EH (cell line): Measurements from ENCODE around the gene MED17.
"Not testable (repeated sequence)": the region's sequence is repeated elsewhere in the genome, so short reads cannot be mapped to it uniquely, and the experiment has no call there.

ENCODE experiments used
- DNase-seq: peaks from one replicate; pipeline ENCODE4 v3.0.0-alpha.2; 2015; ENCODE audit warnings: low read depth

The MED17 gene

GRCh38 chr11:93757924-93758865 is 25.9 kb upstream of the MED17 start:
- DNase-seq: no peak

GRCh38 chr11:93759123-93759522 is 25.0 kb upstream of the MED17 start:
- DNase-seq: not testable (repeated sequence)

- no peak for DNase-seq
These were observed 22.2 kb upstream of the MED17 start for GRCh38 chr11:93761910-93762309.

GRCh38 chr11:93765551-93765950 is 18.5 kb upstream of the MED17 start:
- no peak for DNase-seq

DNA sequence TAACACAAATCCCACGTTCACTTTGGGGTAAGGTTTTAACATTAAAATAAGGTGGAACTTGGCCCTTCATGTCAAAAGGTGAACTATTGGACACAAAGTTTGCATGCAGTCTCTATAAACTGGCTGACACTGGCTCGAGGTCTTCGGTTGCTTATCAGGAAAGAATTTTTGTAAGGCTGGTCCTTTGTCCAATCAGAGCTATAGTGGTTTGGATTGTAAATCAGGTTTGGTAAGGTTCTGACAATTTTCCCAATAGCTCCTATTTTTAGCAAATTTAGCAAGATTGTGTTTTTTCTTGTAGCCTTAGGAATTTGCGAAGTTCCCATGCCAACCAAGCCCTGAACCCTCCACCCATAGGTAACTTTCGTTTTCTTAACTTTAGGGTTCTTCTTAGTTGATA is 17.6 kb upstream of the MED17 start:
- no peak for DNase-seq

DNA sequence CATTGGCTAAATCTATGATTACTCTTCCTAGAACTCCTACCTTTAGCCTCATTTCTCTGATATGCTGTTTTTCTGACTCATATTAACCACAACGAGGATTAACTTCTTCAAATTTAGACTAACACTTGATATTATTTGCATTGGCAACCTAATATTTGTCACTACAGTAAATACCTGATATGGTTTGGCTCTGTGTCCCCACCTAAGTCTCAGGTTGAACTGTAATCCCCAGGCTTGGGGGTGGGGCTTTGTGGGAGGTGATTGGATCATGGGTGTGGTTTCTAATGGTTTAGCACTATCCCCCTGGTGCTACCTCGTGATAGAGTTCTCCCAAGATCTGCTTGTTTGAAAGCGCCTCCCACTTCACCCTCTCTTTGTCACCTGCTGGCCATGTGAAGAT is 17.1 kb upstream of the MED17 start:
- no peak for DNase-seq

GRCh38 chr11:93770160-93770559 is 13.9 kb upstream of the MED17 start:
- DNase-seq: no peak

- DNase-seq: no peak
These were observed 12.0 kb upstream of the MED17 start for GRCh38 chr11:93772123-93772522.

DNA sequence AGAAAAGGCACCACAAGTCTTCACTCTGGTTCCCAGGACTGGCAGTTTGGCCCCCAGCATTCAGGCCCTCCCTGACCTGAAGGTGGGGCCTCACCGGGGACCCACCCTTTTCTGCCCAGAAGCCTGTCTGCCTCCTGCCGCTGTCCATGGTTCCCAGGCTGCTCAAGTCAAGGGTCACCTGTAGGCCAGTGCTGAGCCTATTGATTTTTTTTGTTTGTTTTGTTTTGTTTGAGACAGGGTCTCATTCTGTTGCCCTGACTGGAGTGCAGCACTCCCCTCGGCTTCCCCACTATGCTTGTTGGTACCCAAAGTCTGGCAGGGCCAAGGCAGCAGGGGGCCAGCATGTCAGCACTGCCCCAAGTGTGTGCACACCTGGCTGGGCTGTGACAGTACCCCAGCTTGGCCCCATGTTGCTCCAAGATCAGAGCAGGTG is 11.0 kb upstream of the MED17 start:
- DNase-seq: no peak

GRCh38 chr11:93773601-93774200 is 10.4 kb upstream of the MED17 start:
- DNase-seq: no peak

DNA sequence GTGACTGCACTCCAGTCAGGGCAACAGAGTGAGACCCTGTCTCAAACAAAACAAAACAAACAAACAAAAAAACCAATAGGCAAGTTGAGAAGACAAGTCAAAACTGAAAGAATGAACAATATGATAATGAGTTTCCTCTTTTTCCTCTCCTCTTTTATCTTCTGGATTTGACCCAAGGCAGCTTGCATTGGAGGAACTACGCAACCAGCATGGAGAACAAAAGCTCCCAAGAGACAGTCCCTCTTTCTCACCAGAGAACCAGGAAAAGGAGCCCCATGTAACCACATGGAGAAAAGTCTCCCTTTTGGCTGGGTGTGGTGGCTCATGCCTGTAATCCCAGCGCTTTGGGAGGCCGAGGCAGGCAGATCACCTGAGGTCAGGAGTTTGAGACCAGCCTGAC is 9.5 kb upstream of the MED17 start:
- not testable (repeated sequence) for DNase-seq

- DNase-seq: peak; percentile 14
These were observed 8.8 kb upstream of the MED17 start for GRCh38 chr11:93775289-93775688.

DNA sequence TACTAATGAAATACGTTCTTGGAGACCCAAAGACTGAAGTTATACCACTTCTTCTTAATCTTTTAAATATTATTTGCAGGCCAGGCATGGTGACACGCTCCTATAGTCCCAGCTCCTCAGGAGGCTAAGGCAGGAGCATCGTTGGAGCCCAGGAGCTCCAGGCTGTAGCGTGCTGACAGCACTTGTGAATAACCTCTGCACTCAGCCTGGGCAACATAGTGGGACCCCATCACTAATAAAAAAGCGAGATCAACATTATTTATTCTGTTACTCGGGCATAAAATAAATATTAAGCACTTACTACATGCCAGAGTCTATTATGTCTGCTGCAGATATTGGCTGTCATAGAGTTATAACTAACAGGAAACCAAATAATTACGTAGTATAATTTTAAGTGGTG is 720 bp upstream of the MED17 start:
- no peak for DNase-seq

GRCh38 chr11:93783765-93784144 is 327 bp upstream of the MED17 start:
- no peak for DNase-seq

DNA sequence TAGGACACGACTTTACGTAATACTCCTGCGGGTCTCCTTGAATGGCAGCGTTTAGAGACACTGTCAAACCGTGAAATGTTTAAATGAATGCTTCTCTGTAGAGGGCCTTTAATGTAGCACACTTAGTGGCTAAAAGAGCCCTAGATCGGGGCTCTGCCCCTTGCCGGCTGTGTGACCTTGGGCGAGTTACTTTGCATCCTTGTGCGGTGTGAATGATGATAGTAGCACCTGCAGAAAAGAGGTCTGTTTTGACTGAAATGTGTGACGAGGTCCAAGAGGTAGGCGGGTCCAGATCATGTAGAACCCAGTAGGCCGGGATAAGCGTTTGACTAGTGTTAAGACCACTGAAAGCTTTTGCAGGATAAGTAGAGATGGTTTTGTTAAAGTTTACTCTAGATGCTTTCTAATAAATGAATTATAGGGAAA is 866 bp downstream of the MED17 start:
- no peak for DNase-seq

DNA sequence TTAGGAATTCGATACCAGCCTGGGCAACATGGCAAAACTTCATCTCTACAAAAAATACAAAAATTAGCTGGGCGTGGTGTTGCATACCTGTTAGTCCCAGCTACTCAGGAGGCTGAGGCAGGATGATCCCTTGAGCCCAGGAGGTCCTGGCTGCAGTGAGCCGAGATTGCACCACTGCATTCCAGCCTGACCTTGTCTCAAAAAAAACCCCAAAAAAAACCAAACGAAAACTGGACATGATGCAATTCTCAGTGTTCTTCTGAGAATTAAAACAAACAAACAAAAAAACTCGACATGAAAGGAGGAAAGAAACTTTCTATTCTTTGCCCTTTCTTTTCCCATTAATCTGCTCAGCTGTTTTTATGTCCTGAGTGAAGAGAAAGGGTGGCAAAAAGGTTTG is 7.4 kb downstream of the MED17 start:
- no peak for DNase-seq

DNA sequence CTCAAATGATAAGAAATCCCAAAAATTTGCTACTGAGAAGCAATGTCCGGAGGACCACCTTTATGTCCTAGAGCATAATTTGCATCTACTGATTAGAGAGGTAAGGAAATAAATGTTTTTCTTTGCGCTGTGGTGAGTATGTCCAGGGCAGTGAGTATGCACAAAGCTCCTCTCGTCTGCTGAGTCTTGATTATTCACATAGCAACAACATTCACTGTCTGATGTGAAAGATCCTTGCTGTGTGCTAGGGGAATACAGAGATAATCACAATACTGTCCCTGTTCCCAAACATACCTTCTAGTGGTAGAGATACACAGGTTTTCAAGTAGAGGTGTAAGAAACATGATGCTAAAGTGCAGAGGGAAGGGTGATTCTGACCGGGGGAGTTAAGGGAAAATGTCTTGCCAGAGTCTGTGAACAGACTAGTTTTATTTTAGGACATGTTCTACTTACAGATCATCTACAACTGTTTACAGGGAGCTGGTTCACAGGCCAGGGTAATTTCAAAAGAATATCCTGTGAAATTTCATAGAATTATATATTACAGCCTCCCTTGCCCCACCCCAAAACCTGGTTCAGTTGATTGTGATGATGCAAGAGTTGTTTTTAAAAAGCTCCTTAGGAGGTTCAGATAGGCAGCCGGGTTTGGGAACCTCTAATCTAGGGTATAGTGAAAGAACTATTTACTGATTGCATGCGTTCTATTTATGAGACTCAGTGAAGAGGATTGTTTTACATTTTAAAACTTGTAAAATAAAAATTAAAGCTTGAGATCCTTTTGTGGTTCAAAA is 12.6 kb downstream of the MED17 start:
- DNase-seq: no peak

- DNase-seq: no peak
These were observed 17.3 kb downstream of the MED17 start for GRCh38 chr11:93801366-93801765.

DNA sequence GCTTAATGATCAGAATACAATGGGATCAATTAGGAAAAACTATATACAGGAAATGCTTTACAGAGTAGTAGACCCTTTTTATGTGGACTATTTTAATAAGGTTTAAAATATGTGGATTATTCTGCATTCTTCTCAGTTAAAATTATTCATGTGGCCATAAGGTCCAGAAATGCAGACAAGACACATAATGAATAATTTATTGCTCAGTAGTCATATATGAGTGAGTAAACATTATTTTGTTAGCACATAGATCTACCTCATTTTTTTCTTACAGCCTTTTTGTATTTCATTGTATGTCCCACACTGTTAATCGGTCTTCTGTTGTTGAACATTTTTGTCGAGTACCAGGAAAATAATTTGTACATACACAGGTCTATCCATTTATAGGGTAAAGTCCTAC is 20.8 kb downstream of the MED17 start:
- DNase-seq: no peak

DNA sequence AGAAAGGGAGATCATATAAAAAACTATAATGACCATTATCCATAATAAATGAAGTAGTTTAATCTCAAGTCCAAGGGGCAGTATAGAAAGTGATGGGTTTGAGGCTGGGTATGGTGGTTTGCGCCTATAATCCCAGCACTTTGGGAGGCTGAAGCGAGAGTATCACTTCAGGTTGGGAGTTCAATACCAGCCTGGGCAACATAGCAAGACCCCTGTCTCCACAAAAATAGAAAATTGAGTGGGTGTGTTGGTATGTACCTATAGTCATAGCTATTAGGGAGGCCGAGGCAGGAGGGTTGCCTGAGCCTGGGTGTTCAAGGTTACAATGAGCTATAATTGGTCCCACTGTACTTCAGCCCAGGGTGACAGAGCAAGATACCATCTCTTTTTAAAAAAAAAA is 23.9 kb downstream of the MED17 start:
- no peak for DNase-seq

GRCh38 chr11:93813974-93814373 is 29.9 kb downstream of the MED17 start:
- no peak for DNase-seq

- DNase-seq: no peak
These were observed 31.0 kb downstream of the MED17 start for GRCh38 chr11:93814966-93815633.
